H54 (cell line): Measurements from ENCODE around the gene IKZF3.
A peak's percentile ranks its signal among the peaks of the same experiment; 100 is the strongest.
"Not testable (repeated sequence)": the region's sequence is repeated elsewhere in the genome, so short reads cannot be mapped to it uniquely, and the experiment has no call there.

ENCODE experiments used
- DNase-seq: peaks from one replicate; pipeline ENCODE4 v3.0.0; 2011; ENCODE audit warnings: low spot score, mixed read lengths; ENCODE audit not compliant: insufficient read length
- FAIRE-seq: peaks from 3 replicates; lab custom pipeline; 2011; peaks lifted over from hg19 to GRCh38; lab: Jason Lieb, UNC
- POLR2A ChIP-seq: IDR thresholded peaks from 2 replicates; pipeline ENCODE4 v1.6.1; 2011; ENCODE audit warnings: low read depth, mild to moderate bottlenecking, low read length

Gene IKZF3

DNA sequence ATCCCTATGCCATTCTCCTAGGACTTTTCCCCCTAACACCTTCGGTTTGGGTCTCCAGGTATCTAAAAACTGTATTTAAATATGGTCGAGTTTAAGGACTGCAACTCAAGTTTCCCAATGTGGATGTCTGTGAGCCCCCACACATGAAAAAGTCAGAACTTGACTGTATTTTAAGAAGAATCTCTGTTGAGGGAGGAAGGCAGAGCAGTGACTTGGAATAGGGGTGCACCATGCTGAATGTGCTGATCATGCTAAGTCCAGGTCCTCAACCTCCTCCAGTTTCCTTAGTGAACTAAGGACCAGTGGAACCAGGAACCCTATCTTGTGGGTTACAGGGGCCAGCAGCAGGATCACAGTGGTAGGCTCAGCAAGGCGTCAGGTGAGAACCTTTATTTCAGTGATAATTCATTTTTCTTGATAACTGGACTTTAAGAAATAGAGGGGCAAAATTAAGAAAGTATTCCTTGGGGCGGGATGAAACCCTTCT is 106.9 kb downstream of the IKZF3 start:
- TF ChIP-seq POLR2A: no peak
- no peak for DNase-seq
- no peak for FAIRE-seq

DNA sequence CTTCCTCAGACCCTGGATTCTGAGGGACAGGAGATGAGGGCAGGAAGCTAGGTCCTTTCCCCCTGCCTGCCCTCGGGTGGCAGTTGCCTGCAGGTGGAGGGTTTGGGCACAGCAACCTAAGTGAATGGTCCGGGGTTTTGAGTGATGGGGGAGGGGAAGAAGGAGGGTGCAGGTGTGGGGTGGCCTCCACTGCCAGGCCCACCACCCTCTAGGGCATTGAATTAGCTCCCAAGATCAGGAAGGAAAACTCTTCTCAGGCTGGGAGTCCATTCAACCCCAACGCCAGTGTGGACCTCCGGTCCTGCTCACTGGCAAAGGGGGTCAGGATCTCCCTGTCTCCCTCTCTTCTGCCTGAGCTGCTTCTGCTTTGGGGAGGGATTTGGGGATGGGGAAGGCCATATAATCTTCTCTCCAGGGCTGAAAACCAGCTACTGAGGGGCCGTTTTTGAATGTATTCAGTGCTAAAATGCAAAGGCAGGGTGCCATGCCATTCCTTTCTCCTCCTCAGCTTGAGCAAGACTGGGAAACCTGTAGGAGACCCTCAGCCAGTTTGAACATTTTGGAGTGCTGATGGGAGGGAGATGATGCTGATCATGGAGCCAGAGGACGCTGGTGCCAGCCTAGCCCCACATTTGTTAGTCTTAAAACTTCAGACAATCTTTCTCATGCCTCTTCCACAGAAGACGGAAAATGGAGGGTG is 107.6 kb downstream of the IKZF3 start:
- FAIRE-seq: no peak
- no peak for DNase-seq
- TF ChIP-seq POLR2A: no peak

DNA sequence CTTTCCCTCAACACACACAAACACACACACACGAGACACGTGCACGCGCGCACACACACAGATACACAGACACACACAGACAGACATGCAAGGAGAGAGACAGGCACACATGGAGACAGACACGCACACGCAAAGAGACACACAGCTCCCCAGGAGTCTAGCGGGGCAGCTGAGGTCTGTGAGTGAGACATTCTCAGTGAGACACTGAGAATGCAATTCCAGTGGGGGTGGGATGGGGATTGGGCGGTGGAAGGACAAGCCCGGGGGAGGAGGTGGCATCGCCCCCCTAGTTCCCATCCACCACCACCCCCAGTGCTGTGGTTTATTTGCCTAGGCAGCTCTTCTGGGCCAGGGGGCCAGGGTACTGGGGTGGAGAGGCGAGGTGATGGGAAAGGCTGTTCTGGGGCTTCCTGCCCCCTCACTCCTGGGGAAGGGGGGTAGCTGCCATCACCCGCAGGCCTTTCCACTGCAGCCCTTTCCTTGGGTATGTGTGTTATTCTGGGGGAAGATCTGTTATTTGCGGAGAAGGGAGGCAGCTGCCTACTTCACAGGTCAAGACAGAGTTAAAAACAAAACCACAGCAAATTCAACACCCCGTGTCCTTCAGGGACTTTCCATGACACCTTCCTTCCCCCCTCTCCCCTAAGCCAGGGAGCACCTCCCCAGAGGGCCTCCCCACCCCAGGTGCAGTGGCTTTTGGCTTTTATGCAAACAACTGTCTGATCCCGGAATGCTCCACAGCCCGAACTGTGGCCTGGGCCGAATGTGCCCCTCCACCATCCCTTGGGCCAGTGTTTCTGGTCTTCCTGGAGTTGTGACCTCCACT is 108.3 kb downstream of the IKZF3 start:
- FAIRE-seq (no peak), DNase-seq (no peak)
- TF ChIP-seq POLR2A: no peak

DNA sequence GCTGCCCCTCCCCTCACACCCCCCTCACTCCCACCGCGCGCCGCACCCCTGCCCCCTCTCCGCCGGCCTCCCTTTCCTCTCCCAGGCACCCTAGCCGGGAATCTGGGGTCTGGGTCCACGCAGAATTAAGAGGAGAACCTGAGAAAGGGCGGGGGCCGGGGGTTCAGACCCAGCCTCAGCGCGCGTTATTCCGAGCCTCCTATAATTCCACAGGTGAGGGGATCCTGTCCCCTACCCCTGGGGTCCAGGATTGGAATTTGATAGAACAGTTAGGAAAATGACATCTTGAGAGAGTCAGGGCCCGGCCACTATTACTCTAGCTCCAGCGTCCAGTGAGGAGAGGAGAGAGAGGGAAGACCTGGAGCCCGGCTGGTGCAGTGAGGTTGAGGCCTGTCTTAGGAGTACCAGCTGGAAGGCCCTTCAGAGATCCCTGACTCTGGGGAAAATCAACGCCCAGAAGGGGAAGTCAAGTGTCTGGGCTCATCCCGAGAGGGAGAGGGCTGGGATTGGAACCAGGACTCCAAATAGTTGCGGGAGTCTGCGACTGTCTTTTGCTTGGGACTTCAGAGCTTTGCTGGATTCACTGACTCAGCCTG is 109.1 kb downstream of the IKZF3 start:
- no peak for DNase-seq
- no peak for FAIRE-seq

DNA sequence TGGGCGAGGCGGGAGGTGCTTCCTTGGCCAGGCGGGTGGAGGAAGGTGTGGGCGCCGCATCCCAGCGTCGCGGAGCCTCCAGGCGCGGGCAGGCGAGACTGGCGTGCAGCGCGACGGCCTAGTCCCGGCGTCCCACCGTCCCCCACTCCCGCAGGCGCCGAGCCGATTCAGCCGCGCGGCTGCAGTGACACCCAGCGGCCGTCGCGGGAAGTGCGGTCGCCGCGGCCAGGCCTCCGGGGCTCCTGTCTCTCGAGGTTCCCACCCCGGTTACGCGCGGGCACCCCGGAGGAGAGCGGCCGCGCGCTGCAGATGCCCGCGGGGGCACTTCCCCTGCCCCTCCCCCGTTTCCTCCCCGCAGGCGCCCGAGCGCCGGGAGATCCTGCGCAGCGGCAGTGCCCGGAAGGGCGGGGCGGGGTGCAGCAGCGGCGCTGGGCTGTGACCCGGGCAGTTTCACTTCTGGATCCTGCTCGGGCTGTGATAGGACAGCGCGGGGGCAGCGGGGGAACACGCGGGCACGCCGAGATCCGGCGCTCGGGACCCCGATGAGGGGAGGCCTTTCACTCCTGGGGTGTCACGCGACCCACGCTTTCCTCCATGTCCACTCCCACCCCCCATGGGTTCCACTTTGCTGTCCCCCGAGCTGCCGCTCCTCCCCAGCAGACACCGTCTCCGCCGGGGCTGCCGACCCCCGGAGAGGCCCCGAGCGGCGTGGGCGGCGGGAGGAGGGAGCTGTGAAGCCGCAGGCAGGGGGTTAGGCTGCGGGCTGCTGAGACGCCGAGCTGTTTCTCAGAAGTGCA is 109.8 kb downstream of the IKZF3 start:
- FAIRE-seq (no peak), DNase-seq (peak; percentile 100)
- peak; percentile 70 for TF ChIP-seq POLR2A

More for the DNA sequence above, 109.1 kb downstream of the IKZF3 start:
- no peak for TF ChIP-seq POLR2A

DNA sequence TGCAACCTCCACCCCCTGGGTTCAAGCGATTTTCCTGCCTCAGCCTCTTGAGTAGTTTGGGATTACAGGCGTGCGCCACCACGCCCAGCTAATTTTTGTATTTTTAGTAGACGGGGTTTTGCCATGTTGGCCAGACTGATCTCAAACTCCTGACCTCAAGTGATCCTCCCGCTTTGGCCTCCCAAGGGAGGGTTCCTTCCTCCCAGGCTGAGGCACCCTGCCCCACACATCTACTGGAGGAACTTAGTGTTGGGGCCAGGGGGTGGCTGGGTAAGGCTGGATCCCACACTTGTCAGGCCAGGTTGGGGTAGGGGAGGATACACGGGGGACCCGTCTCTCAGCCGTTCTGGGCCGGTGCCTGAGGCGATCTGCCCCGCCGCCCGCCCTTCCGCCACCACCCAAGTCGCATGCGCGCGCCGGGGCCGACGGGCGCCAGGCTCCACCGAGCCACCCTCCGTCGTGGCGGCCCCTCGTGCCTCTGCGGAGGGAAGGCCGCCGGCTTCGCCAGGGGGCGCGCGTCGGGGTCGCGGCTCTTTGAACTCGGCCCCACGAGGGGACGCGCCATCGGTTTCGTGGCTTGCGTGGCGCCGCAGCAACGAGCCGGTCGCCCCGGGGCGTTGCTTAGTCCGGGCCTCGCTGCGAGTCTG is 110.5 kb downstream of the IKZF3 start:
- FAIRE-seq (no peak), DNase-seq (no peak)
- TF ChIP-seq POLR2A: 0 out of 2 replicates have a peak, but pooled peaks have one; percentile 13

DNA sequence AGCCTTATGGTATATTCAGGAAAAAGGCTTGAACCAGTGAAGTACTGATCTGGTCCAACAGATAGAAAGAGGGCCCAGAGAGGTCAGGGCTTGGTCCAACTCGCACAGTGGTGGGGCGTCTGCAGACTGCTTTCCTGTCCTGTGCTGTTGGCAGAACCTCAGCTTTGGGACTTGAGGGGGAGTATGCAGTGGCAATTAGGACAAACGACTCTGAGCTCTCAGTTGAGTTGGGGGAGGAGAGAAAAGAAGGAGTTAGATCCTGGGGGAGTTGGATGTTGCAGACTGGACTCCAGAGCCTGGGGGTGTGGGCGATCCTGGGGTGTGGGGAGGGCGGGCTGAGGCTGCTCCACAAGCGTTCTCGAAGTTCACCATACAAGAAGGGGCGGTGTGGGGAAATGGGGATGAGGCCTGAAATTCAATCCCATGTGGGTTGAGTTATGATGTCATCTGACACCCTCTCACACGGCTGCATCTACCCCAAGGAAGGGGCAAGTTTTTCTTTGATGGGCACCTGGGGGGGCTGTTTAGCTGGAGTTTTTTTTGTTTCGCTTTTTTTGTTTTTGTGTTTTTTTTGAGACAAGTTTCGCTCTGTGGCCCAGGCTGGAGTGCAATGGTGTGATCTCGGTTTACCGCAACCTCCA is 111.8 kb downstream of the IKZF3 start:
- no peak for TF ChIP-seq POLR2A
- no peak for DNase-seq
- no peak for FAIRE-seq

DNA sequence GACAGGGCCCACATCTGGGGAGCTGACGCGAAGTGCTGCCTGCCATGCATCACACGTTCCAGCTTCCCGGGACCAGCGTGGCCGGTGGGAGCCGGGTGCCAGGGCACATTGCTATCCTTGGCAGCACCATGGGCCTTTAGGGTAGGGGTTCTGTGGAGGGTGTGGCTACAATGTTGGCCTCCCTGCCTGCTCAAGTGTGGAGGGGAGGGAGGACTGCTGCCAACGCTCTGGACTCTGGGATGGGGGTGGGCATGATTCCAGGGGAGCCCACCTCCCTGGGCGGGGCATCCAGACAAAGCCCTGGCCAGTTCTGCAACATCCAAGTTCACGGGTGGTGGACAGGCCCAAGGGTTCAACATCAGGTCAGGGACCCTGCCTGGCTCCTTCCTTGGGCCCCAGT is 112.5 kb downstream of the IKZF3 start:
- FAIRE-seq: no peak
- TF ChIP-seq POLR2A: no peak
- DNase-seq: no peak

DNA sequence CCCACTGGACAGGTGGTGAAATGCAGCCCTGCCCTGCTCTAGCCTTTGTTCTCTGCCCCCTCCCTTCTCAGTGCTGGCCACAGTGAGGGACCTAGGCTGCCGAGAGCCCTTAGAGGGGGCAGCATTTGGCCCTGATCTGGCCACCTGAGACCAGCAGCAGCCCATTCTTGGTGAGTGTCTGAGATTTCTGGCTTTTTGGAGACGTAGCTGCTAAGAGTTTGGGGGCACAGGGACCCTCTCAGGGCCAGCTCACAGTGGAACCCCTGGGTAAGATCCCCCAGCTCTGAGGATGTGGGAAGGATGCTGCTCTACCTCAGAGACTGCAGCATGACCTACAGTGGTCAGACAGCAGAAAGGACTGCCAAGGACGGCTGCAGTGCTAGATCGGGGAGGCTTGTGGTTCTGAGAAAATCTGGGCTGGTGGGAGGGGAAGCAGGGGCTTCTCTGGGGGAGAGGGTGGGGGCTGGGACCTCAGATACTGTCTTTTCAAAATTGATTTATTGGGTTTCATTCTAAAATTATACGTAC is 113.0 kb downstream of the IKZF3 start:
- FAIRE-seq (no peak), DNase-seq (no peak)
- TF ChIP-seq POLR2A: no peak

DNA sequence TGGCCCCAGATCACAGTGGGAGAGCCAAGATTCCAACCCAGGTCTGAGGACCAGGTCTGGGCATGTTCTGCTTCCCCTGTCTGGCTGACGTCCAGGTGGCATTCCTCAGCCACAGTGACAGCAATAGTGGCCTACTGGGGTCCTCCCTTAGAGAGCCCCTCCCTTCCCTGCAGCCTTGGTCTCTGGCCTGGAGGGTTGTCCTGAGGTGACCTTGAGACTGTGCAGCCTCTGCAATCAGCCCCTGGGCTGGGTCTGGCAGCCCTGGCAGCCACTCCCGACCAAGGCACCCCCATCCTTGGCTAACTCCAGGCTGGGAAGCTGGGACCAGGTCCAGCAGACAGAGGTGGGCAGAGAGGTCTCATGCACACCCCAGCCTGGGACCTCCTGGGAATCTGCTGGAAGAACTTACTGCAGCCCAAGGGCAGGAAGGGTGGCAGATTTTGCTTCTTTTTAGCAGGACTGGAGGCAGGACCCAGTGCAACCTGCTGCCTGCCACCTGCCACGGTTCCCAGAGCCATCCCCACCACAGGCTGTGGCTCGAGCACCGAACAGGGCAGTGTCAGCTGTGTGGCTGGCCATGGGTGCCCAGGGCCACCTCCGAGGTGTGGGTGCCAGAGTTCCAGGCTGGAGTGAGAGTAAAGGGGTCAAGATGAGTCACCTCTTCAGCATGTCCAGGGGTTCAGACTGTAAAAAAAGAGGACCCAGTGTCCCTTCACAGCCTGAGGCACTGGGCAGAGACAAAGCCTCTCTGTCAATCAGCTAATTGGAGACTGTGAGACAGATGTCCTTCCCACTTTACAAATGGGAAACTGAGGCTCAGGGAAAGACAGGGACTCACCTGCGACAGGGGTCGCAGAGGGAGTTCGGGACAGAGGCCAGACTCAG is 113.7 kb downstream of the IKZF3 start:
- no peak for FAIRE-seq
- DNase-seq: no peak
- TF ChIP-seq POLR2A: no peak

DNA sequence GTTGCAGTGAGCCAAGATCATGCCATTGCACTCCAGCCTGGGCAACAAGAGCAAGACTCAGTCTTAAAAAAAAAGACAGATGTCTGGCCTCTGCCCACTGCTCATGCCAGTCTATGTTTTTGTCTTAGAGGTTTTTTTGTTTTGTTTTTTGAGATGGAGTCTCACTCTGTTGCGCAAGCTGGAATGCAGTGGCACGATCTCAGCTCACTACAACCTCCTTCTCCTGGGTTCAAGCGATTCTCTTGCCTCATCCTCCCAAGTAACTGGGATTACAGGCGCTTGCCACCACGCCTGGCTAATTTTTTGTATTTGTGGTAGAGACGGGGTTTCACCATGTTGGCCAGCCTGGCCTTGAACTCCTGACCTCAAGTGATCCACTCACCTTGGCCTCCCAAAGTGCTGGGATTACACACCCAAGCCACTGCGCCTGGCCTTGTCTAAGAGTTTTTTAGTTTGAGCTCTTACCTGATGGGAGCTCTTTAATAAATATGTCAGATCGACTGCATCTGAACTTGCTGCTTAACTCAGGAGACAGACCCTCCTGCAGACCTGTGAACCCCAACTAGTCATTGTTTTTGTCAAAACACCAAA is 115.6 kb downstream of the IKZF3 start:
- not testable (repeated sequence) for DNase-seq, FAIRE-seq
